Mucosa of descending colon (tissue), 3 donors: ENCODE results near the gene COPRS. TPM values are rescaled to one million over a fixed set of nuclear protein-coding genes. Genes with fewer than 3 reads are reported as not detected.
A peak's percentile ranks its signal among the peaks of the same experiment; 100 is the strongest.
"Not testable (repeated sequence)": the region's sequence is repeated elsewhere in the genome, so short reads cannot be mapped to it uniquely, and the experiment has no call there.

Experiments
- ATAC-seq: fragments of 200-7000 bp; cut with Tn5 transposase; one replicate; pipeline ENCODE4 v1.9.1; 2020; ENCODE audit warnings: mild to moderate bottlenecking, moderate library complexity
- DNase-seq, 3 donors: peaks; one replicate each; pipeline ENCODE4 v3.0.0-alpha.2; 2020
- H3K36me3 ChIP-seq: fragments of 200-600 bp; one replicate; pipeline ENCODE4 v1.8.0; 2021; ENCODE audit warnings: low read depth, mild to moderate bottlenecking
- H3K4me1 ChIP-seq: fragments of 200-600 bp; one replicate; pipeline ENCODE4 v1.8.0; 2021; ENCODE audit warnings: low read depth, mild to moderate bottlenecking
- H3K4me3 ChIP-seq: fragments of 200-600 bp; one replicate; pipeline ENCODE4 v1.8.0; 2021; ENCODE audit warnings: mild to moderate bottlenecking
- H3K9me3 ChIP-seq: fragments of 200-600 bp; one replicate; pipeline ENCODE4 v1.8.0; 2021; ENCODE audit warnings: mild to moderate bottlenecking
- CTCF ChIP-seq: fragments of 200-600 bp; IDR thresholded peaks from one replicate; pipeline ENCODE4 v1.8.0; 2022; ENCODE audit warnings: antibody characterized with exemption, mild to moderate bottlenecking
- intact Hi-C, 2 donors: fragments of 100-400 bp; cut with DNase I in 1 of 2; cut with micrococcal nuclease in 1 of 2; formaldehyde crosslinking; loops; one replicate each; pipeline versions ENCODE4 v1.11.0 to v1.11.1; 2022; cut with DNase I, micrococcal nuclease
- total RNA-seq, 3 donors: library from RNA; stranded (reverse); fragmentation: NEBNext Ultra II Directional in 2 of 3; extraction: Animal tissue kit (Norgen Biotek cat#: 25700) in 2 of 3; gene quantifications; one replicate each; pipeline versions ENCODE4 v1.2.1 to v1.2.4, GENCODE V29; 2021 to 2023
- donor health status: DM: no; HTN: no; CAD: no; lungs with moderate emphysema.
- donor health status: DM: no; HTN: no; CAD: no.
- donor health status: DM: no; HTN: yes; CAD: no.

Gene COPRS
- total RNA-seq, 3 donors from 2014 or later = 13.5 to 63.9 (median 20.7) TPM

DNA sequence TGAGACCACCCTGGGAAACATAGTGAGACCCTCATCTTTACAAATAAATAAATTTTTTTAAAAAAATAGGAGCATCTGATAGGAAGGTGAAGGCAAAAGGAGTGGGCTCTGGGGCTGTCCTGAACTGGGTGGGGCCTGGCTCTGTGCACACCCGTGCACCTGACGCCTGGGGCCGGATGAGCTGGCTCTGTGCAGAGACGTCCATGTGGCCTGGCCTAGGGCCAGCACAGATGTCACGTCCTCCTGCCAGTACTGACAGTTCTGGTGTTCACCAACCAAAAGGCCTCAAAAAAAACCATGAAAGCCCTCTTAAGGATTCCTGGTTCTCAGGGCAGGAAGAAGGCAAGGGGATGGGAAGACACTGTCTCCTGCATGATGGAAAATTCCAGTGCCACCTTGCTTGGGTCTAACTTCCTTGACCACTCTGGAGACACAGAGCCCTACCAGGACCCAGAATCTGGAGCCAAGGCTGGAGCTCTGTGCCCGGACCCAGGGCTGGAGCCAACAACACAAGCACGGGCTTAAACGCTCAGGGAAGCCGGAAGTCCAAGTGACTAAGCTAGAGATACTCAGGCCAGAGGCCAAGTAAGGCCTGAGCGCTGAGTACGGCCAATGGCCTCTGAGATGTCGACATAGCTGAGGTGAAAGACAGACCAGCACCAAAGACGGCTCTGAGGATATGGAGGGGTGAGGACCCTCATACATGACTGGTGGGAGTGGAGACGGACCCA is 32.9 kb downstream of the COPRS start:
- ATAC-seq = peak; percentile 61
- intact Hi-C loops = no loop called here

GRCh38 chr17:31824766-31825360 is 34.2 kb downstream of the COPRS start:
- DNase-seq (no peak), ATAC-seq (no peak)
- Histone ChIP-seq H3K9me3 (no peaks in the 10 kb centered on the region), H3K4me1 (no peaks in the 10 kb centered on the region), H3K36me3 (no peaks in the 10 kb centered on the region), H3K4me3 (no peak overlapping the region)
- no peak for TF ChIP-seq CTCF
- intact Hi-C loops = no loop called here

More for the DNA sequence above, 32.9 kb downstream of the COPRS start:
- TF ChIP-seq CTCF = no peak
- DNase-seq = peak; percentile 30 to 53 (median 42)
- no peaks in the 10 kb centered on the region for H3K9me3 ChIP-seq
- H3K4me3 ChIP-seq = no peak overlapping the region
- no peaks in the 10 kb centered on the region for H3K36me3 ChIP-seq
- H3K4me1 ChIP-seq = no peaks in the 10 kb centered on the region

DNA sequence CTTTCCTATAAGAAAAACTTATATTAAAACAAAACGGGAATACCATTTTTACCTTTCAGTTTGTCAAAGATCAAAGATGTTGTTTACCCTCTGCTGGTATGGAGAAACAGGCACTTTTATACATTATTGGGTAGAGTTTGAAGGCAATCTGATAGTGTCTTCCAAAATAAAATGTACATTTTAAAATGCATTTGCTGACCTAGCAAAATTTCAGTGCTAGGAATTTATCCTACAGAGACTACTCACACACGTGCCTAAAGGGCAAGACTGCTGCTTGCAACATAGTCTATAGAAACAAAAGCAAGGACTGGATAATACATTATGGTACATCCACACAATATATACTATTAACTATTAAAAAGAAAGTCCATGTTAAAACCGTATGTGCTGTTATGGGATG is 36.0 kb downstream of the COPRS start:
- DNase-seq = no peak
- H3K4me1 ChIP-seq = no peaks in the 10 kb centered on the region
- intact Hi-C loops = no loop called here
- H3K4me3 ChIP-seq = no peak overlapping the region
- no peak for ATAC-seq
- H3K36me3 ChIP-seq = no peaks in the 10 kb centered on the region
- TF ChIP-seq CTCF = no peak
- no peaks in the 10 kb centered on the region for H3K9me3 ChIP-seq

DNA sequence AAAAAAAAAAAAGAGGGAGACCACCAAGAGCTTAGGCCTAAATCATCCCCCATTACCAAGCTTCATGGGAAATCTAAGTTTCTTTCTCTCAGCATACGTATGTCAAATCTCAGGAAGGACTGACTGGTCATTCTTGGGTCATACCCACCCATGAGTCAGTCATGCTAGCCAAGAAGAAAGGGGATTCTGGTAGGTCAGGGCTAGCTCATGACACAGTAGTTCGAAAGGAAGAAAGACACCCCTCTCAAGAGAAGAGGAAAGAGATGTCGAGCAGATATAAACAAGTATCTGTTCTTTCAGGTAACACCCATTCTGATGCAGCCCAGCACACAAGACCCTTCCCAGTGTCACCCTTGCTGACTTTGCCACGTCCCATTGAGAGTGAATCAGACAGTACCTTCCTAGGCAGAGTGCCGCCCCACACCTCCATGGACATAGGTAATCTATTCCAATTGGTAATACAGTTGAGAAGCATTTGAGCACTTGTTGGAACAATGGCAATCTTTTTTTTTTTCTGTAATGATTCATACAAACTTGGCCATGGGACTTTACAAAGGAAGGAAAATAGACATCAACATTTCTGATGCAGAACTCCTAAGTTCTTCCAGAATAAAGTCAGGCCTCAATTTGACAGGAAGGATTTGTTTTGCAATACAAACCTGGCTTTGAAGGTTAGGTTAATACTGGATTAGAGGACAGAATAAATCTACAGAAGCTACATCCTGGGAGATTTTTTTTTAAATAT is 38.2 kb downstream of the COPRS start:
- ATAC-seq (no peak), DNase-seq (no peak)
- Histone ChIP-seq H3K4me3 (no peak overlapping the region), H3K9me3 (no peaks in the 10 kb centered on the region), H3K36me3 (no peaks in the 10 kb centered on the region), H3K4me1 (no peaks in the 10 kb centered on the region)
- TF ChIP-seq CTCF = no peak
- intact Hi-C loops = no loop called here

GRCh38 chr17:31819578-31819977 is 39.5 kb downstream of the COPRS start:
- ATAC-seq (no peak), DNase-seq (no peak)
- no peaks in the 10 kb centered on the region for H3K9me3 ChIP-seq
- no peaks in the 10 kb centered on the region for H3K4me1 ChIP-seq
- intact Hi-C loops = no loop called here
- no peak overlapping the region for H3K4me3 ChIP-seq
- no peak for TF ChIP-seq CTCF
- no peaks in the 10 kb centered on the region for H3K36me3 ChIP-seq

DNA sequence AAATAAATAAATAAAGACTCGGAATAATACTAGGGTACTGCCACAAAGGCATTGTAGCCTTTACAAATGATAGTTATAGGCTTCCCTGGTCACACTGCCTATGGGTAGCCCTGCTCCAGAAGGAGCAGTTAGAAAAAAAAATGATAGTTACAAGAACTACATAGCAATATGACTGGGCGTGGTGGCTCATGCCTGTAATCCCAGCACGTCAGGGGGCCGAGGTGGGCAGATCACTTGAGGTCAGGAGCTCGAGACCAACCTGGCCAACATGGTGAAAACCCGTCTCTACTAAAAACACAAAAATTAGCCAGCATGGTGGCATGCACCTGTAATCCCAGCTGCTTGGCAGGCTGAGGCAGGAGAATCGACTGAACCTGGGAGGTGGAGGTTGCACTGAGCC is 40.2 kb downstream of the COPRS start:
- H3K4me1 ChIP-seq, H3K9me3 ChIP-seq, H3K4me3 ChIP-seq, DNase-seq, ATAC-seq, H3K36me3 ChIP-seq, intact Hi-C loops: not testable (repeated sequence)
